Embryonic facial prominence (tissue), 1 donor: ENCODE measurements around the gene C17orf107.

Source experiments
- DNase-seq: peaks from one replicate; pipeline ENCODE4 v3.0.0-alpha.2; 2016; ENCODE audit errors: extremely low spot score

Gene C17orf107

DNA sequence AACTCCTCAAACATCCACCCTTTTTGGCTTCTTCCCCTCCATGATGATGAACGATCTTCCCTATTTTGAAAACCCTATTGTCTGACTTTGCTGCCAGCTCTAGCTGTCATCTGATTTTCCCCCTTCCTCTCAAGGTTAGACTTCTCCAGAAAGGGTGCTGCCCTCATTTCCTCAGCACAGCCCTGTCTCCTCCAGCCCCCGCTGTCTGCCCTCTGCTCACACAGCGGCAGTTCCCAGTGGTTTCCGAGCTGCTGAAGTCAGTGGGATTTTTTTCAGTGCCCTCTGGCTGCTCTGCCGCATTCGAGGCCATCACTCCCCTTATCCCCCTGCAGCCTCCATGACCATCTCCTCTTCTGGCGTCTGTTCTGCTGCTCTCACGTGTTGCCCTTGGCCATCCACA lies 26.6 kb upstream of the C17orf107 start:
- DNase-seq = no peak

DNA sequence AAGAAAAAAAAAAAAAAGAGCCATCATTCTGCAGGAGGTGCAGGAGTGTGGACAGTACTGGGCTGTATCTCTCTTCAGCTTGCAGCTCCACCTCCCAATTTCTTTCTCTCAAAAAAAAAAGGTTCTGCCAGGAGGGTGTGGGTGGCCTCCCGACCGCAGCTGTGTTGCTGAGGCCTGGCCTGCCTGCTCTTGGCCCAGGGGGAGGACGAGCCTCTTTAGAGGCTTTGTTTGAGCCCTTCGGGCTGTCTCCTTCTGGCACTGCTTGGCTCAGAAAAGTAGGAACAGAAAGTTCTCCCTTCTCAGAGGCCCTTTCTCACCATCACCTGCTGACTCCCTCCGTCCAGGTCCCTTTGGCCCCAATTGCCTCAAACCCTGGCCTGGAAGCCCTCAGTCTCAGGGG lies 22.2 kb upstream of the C17orf107 start:
- no peak for DNase-seq

DNA sequence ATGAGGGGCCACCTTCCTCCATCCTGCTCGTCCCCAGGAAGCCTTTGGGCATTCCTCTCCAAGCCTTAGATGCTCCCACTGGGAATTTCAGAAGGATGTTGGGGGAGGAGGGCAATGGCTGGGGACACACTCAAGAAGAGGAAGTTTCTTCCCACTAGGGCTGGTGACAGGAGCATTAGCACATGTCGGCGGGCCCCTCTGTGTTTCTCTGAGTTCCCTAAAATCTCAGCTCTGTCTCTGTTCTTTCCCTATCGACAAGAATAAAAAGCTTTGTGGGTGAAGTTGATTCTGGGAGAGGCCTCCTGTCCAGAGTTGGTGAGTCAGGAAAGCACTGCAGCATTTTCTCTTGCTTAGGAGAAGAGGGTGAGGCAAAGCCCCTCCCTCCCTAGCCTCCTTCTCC lies 19.7 kb upstream of the C17orf107 start:
- no peak for DNase-seq

DNA sequence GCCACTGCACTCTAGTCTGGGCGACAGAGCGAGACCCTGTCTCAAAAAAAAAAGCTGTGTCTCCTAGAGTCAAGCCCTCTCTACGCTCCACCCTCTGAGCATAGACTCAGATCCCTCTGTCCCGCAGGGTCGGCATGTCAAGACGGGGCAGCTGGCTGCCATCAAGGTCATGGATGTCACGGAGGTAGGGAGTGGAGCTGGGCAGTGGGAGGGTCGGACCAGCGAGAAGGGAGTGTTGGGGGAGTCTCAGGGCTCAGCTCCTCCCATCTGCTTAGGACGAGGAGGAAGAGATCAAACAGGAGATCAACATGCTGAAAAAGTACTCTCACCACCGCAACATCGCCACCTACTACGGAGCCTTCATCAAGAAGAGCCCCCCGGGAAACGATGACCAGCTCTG lies 18.5 kb upstream of the C17orf107 start:
- DNase-seq = no peak

DNA sequence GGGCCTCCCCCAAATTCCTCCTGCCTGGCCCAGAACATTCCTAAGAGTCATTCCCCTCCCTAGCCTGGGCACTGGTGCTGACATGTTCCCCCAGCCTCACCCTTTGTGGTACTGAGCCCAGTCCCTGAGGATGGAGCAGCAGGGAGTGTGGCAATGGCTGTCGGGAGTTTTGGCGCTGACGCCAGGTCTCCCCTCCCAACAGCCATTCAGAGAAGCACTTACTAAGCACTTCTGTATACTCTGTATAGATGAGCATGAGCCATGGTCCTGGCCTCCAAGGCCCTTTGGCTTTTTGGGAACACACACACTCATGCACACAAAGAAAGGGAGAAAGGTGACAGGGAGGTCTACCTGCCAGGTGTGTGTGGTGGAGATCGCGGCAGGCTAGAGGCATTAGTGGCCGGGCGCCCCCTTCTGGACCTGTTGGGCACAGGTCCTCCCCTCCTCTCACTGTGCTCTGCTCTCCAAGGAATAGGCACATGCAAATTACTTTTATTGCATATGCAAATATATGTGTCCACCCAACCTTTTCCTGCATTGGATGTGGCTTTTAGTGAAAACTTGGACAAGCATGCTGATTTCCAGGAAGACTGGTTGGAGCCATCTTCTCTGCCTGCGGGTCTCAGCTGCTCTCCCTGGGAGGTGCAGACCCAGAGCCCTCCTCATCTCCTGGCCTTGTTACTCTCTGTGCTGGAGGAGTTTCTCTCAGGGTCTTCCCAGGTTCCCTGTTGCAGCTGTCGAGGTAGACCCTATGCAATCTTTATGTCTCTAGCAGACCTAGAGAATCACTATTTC lies 17.4 kb upstream of the C17orf107 start:
- no peak for DNase-seq

DNA sequence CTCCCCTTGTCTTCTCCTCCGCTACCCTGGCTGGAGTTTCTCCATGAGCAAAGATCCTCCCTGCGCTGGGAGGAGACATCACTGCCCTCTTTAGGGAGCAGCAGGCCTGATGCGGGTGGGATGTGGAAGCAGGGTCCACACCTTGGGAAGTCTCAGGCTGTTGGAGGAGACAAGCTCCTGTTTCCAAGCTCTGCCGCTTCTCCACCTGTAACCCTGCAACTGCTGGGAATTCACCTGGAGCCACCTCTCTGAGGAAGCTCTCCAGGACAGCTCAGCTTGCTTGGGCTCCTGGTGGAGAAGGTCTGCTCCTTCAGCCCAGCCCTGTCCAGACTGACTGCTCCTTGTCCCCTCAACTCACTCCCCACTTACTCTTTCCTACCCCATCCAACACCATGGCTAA lies 14.8 kb upstream of the C17orf107 start:
- no peak for DNase-seq

DNA sequence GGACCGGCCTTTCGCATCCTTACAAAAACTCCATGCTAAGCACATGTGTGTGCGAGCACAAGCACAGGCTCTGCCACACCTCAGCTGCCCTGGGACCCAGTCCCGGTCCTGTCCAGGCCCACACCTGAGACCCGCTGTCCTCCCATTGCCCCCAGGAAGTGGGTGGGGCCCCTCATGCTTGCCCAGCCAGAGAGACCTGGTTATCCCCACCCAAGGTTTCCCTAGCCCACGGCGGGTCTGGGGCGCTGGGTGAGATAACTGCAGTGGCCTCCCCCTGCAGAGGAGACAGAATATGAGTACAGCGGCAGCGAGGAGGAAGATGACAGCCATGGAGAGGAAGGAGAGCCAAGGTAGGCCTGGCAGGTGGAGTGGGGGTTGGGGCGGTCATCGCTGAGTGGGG lies 12.5 kb upstream of the C17orf107 start:
- DNase-seq = no peak

DNA sequence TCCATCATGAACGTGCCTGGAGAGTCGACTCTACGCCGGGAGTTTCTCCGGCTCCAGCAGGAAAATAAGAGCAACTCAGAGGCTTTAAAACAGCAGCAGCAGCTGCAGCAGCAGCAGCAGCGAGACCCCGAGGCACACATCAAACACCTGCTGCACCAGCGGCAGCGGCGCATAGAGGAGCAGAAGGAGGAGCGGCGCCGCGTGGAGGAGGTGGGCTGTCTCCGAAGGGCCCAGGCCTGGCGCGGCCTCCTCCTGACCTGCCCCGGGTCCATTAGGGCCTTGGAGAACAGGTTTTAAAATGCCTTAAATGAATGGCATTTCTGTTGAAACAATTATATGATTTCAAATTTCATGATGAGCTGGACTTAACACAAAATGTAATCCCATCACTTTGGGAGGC lies 11.8 kb upstream of the C17orf107 start:
- DNase-seq = no peak

DNA sequence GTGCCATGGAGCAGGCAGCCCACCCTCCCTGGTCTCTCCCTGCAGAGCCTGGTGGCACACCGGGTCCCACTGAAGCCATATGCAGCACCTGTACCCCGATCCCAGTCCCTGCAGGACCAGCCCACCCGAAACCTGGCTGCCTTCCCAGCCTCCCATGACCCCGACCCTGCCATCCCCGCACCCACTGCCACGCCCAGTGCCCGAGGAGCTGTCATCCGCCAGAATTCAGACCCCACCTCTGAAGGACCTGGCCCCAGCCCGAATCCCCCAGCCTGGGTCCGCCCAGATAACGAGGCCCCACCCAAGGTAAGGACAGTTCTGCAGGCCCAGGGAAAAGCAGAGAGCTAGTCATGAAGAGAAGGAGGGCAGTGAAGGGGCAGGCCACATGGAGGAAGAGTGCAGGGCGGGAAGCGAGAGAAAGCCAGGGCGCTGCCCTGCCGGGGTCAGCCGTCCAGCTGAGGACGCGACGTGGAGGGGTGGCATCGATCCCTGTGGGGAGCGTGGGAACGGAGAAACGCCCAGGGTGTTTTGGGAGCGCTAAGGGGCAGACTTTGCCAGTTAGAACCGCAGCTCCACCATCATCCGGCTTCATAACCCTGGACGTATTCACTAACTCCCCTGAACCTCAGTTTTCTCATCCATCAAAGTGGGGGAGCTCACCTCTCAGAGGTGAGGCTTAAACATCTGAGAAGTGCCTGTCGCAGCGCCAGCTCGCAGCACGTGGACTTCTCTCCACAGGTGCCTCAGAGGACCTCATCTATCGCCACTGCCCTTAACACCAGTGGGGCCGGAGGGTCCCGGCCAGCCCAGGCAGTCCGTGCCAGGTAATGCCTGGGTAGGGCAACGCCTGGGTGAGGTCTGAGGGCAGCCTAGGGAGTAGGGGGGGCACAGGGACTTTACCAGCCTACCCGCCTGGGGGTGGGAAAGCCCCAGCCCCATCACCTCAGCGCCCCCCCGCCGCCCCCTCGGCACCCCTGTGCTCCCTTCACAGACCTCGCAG lies 7.6 kb upstream of the C17orf107 start:
- no peak for DNase-seq

DNA sequence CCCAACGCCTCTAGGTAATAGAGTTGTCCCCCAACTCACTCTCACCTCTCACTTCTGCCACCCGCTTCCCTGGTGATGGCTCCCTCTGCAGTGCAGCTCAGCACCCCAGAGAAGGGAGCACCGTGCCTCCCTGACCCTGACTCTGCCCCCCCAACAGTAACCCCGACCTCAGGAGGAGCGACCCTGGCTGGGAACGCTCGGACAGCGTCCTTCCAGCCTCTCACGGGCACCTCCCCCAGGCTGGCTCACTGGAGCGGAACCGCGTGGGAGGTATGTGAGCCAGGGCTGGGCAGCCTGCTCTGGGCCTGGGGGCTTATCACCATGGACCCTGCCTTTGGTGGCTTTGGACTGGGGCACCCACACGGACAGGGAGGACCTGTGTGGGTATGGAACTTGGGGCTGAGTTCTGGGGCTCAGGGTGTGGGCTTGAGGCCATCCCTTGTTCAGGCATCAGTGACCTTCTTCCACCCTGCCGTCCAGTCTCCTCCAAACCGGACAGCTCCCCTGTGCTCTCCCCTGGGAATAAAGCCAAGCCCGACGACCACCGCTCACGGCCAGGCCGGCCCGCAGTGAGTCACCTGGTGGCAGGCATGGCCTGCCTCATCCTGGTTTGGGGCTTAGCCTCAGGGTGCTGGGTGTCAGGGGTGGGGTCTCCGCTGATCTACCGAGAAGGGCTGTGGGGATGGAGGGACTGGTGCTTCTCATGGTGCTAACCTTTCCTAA lies 6.7 kb upstream of the C17orf107 start:
- no peak for DNase-seq

DNA sequence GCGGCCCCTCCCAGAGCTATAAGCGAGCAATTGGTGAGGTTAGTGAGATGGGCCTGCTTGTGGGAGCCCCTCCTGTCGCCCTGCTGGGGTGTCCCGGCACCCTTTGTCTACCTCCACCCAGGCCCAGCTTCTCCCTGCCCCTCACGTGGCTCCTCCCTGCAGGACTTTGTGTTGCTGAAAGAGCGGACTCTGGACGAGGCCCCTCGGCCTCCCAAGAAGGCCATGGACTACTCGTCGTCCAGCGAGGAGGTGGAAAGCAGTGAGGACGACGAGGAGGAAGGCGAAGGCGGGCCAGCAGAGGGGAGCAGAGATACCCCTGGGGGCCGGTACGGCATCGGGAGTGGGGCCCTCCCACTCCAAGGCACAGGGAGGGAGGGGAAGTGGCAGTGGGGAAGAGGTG lies 6.1 kb upstream of the C17orf107 start:
- DNase-seq = no peak

DNA sequence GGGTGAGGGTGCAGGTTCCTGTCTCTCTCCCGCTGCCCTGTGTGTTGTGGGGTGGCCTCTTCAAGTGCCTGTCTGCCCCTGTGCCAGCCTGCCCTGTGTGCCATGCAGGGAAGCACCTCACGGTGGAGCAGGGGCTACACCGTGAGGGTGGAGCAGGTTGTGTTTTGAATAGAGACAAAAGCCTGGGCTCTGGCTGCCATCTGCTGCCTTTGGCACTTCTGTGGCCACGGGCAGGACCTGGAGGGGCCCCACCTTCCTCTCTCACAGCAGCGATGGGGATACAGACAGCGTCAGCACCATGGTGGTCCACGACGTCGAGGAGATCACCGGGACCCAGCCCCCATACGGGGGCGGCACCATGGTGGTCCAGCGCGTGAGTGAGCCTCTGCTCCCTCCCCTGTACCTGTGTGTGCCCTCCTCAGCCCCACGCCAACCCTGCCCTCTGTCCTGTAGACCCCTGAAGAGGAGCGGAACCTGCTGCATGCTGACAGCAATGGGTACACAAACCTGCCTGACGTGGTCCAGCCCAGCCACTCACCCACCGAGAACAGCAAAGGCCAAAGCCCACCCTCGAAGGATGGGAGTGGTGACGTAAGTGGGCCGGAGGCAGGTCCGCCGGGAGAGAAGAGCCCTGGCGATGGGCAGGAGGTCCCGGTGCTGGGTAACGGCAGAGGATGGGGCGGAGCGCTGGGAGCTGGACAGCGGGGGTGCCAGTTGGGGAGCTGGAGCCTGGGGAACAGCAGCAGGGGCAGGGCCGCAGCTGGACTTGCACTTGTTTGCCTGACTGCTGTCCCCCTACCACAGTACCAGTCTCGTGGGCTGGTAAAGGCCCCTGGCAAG lies 5.4 kb upstream of the C17orf107 start:
- DNase-seq = no peak

DNA sequence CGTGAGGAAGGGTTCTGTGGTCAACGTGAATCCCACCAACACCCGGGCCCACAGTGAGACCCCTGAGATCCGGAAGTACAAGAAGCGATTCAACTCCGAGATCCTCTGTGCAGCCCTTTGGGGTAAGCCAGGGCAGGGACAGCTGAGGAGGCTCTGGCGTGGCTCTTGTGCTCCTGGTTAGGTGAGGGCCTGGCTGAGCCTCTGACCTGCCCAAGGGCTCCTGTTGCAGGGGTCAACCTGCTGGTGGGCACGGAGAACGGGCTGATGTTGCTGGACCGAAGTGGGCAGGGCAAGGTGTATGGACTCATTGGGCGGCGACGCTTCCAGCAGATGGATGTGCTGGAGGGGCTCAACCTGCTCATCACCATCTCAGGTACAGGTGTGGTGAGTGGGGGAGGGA lies 4.2 kb upstream of the C17orf107 start:
- DNase-seq = no peak

DNA sequence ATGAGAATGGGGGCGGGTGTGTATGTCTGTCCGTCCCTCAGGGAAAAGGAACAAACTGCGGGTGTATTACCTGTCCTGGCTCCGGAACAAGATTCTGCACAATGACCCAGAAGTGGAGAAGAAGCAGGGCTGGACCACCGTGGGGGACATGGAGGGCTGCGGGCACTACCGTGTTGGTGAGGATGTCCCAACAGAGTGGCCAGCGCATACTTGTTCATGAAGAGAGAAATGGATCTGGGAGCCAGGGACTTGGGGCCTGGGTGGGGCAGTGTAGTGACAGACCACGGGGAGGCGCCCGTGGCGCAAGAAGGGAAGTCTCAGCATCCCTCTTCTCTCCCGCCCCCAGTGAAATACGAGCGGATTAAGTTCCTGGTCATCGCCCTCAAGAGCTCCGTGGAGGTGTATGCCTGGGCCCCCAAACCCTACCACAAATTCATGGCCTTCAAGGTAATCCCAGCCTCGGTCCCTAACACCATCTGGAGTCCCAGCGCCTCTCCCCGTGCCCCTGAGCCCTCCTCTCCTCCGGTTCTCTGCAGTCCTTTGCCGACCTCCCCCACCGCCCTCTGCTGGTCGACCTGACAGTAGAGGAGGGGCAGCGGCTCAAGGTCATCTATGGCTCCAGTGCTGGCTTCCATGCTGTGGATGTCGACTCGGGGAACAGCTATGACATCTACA lies 3.5 kb upstream of the C17orf107 start:
- no peak for DNase-seq

DNA sequence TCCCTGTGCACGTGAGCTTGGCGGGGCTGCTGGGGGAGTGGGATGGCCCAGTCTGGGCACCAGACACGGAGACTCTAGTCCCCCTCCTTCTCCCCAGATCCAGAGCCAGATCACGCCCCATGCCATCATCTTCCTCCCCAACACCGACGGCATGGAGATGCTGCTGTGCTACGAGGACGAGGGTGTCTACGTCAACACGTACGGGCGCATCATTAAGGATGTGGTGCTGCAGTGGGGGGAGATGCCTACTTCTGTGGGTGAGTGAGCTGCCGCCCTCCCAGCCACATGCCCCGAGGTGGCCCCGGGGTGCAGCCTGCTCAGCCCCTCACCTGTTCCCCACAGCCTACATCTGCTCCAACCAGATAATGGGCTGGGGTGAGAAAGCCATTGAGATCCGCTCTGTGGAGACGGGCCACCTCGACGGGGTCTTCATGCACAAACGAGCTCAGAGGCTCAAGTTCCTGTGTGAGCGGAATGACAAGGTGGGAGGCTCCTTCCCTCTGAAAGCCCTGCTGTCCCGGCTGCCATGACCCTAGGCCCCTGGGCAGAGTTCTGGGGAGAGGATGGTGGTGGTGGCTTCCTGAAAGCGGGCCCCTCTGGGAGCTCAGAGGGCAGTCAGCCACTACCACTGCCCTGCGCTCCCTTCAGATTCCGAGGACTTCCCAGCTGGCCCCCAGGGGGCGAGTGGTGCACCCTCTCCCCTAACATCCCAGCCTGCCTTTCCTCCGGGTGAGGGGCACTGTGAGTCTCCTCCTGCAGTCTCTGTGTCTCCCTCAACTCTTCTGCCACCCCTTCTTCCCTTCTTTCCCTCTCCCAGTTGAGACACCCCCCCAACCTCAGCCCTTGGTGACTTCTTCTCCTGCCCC lies 2.8 kb upstream of the C17orf107 start:
- DNase-seq = no peak

DNA sequence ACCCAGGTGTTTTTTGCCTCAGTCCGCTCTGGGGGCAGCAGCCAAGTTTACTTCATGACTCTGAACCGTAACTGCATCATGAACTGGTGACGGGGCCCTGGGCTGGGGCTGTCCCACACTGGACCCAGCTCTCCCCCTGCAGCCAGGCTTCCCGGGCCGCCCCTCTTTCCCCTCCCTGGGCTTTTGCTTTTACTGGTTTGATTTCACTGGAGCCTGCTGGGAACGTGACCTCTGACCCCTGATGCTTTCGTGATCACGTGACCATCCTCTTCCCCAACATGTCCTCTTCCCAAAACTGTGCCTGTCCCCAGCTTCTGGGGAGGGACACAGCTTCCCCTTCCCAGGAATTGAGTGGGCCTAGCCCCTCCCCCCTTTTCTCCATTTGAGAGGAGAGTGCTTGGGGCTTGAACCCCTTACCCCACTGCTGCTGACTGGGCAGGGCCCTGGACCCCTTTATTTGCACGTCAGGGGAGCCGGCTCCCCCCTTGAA lies 2.1 kb upstream of the C17orf107 start:
- DNase-seq = no peak

DNA sequence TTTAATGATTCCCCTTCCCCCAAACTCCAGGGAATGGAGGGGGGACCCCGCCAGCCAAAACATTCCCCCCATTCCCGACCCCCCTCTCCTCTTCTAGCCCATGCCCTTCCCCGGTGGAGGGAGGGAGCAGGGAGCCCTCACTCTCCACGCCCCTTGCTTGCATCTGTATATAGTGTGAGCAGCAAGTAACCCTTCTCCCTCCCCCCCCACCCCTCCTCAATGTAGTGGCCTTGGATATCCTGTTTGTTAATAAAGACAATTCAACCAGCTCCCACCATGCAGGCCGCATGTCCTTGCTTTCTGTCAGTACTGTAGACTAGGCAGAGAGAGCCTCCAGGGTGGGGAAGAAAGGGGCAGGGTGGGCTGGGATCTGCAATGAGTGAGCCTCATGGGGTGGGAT lies 1.6 kb upstream of the C17orf107 start:
- no peak for DNase-seq

DNA sequence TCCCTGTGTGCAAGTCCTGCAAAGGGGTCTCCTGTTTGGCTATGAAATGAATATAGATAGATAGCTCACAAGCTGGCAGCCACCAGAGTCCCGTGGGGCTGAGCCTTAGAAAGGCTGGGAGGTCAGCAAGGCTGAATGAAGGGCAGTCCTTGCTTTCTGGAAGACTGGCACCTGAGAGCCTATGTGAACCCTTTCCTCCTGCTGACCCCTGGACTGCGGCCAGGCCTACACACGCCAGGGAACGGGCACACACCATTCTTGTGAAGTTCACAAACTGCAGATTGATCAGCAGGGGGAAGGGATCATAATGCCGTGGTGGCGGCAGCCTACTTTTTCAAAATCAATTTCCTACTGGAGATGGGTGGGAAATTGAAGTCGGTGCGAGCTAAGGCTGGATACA lies 985 bp upstream of the C17orf107 start:
- no peak for DNase-seq

DNA sequence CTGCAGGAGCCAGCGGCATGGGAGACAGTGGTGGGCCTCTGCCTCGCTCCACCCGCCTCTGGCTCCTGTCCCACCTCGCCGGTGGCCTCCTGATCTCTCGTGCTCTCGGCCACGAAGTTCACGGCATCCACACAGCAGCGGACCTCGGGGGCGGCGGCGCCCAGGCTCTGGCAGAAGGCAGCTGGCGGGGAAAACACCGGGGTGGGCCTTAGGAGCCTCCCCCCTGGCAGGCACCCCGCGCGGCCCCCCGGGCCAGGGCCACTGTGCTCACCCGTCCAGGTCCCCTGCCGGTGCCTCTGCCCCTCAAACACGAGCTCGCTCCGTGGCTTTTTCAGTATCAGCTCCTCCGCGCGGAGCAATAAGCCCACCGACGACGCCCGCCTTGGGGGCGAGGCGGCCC lies 409 bp upstream of the C17orf107 start:
- DNase-seq = no peak
